SJSA1 (cell line): ENCODE measurements around the gene LRRN3. TPM values are rescaled to one million over a fixed set of nuclear protein-coding genes. Genes with fewer than 3 reads are reported as not detected.

Experiments
- DNase-seq, 2 experiments: peaks; one replicate each; pipeline ENCODE4 v3.0.0-alpha.2; 2015 to 2020; ENCODE audit warnings: low spot score in 2 of 2, low read depth in 1 of 2
- H3K27ac ChIP-seq: fragments of 250-450 bp; sonication (Bioruptor Pico); 2 replicates; pipeline ENCODE4 v1.5.1; 2020; ENCODE audit warnings: mild to moderate bottlenecking, moderate library complexity
- H3K27me3 ChIP-seq: fragments of 250-450 bp; sonication (Bioruptor Pico); replicated peaks from 2 replicates; pipeline ENCODE4 v1.5.1; 2020; ENCODE audit warnings: mild to moderate bottlenecking, moderate library complexity
- H3K36me3 ChIP-seq: fragments of 250-450 bp; sonication (Bioruptor Pico); 2 replicates; pipeline ENCODE4 v1.5.1; 2020; ENCODE audit warnings: mild to moderate bottlenecking
- H3K4me1 ChIP-seq: fragments of 250-450 bp; sonication (Bioruptor Pico); replicated peaks from 2 replicates; pipeline ENCODE4 v1.6.1; 2021; ENCODE audit warnings: mild to moderate bottlenecking
- H3K4me3 ChIP-seq: fragments of 250-450 bp; sonication (Bioruptor Pico); 2 replicates; pipeline ENCODE4 v1.5.1; 2020; ENCODE audit warnings: mild to moderate bottlenecking
- H3K9me3 ChIP-seq: fragments of 250-450 bp; sonication (Bioruptor Pico); replicated peaks from 2 replicates; pipeline ENCODE4 v1.5.1; 2020; ENCODE audit warnings: mild to moderate bottlenecking
- total RNA-seq: library from RNA; depleted of rRNA; stranded (reverse); fragments of >200 nt; shearing (Covaris generic); gene quantifications from 2 replicates; pipeline ENCODE4 v1.2.3, GENCODE V29; 2014; rRNA removed

Gene LRRN3
- total RNA-seq, result 0.22 TPM in 1 of 2 replicates, not detected in the other

- Histone ChIP-seq H3K4me1 (peaks cover 3% of the 10 kb centered on the region; the same call in 1 of the 2 replicates), H3K27ac (no peak within 1 kb of the TSS), H3K36me3 (no peaks in the 10 kb centered on the region), H3K27me3 (no peaks in the 10 kb centered on the region), H3K4me3 (no peak within 1 kb of the TSS), H3K9me3 (no peaks in the 10 kb centered on the region)
- DNase-seq, result no peak
Observed at GRCh38 chr7:111090846-111091245, at the start of gene LRRN3. TSS of gene LRRN3 (plus strand) at chr7:111091127. CDS start at chr7:111122773, 31,646 bp downstream.

- no peaks in the 10 kb centered on the region for H3K9me3 ChIP-seq
- H3K4me3 ChIP-seq, result no peak overlapping the region
- H3K27me3 ChIP-seq, result no peaks in the 10 kb centered on the region
- DNase-seq, result no peak
- no peak overlapping the region for H3K27ac ChIP-seq
- H3K36me3 ChIP-seq, result no peaks in the 10 kb centered on the region
- no peaks in the 10 kb centered on the region for H3K4me1 ChIP-seq
Observed at GRCh38 chr7:111041577-111041976, 49.4 kb upstream of the LRRN3 start.

GRCh38 chr7:111042842-111043241, 48.1 kb upstream of the LRRN3 start:
- Histone ChIP-seq H3K4me3 (no peak overlapping the region), H3K36me3 (no peaks in the 10 kb centered on the region), H3K9me3 (no peaks in the 10 kb centered on the region), H3K27ac (no peak overlapping the region), H3K27me3 (no peaks in the 10 kb centered on the region), H3K4me1 (no peaks in the 10 kb centered on the region)
- DNase-seq, result no peak

- no peak overlapping the region for H3K4me3 ChIP-seq
- no peaks in the 10 kb centered on the region for H3K36me3 ChIP-seq
- H3K4me1 ChIP-seq, result no peaks in the 10 kb centered on the region
- H3K27me3 ChIP-seq, result no peaks in the 10 kb centered on the region
- no peak overlapping the region for H3K27ac ChIP-seq
- H3K9me3 ChIP-seq, result no peaks in the 10 kb centered on the region
- no peak for DNase-seq
Observed at GRCh38 chr7:111043561-111043960, 47.4 kb upstream of the LRRN3 start.

GRCh38 chr7:111045449-111045848, 45.5 kb upstream of the LRRN3 start:
- no peaks in the 10 kb centered on the region for H3K36me3 ChIP-seq
- H3K27ac ChIP-seq, result no peak overlapping the region
- no peaks in the 10 kb centered on the region for H3K27me3 ChIP-seq
- DNase-seq, result no peak
- peaks cover 3% of the 10 kb centered on the region for H3K4me1 ChIP-seq
- H3K9me3 ChIP-seq, result no peaks in the 10 kb centered on the region
- H3K4me3 ChIP-seq, result no peak overlapping the region

GRCh38 chr7:111047595-111047994, 43.3 kb upstream of the LRRN3 start:
- H3K27ac ChIP-seq, result no peak overlapping the region

GRCh38 chr7:111049971-111050680, 40.8 kb upstream of the LRRN3 start:
- Histone ChIP-seq H3K36me3 (no peaks in the 10 kb centered on the region), H3K9me3 (no peaks in the 10 kb centered on the region), H3K27me3 (no peaks in the 10 kb centered on the region), H3K27ac (peak overlapping the region; percentile 61), H3K4me3 (no peak overlapping the region), H3K4me1 (peaks cover 15% of the 10 kb centered on the region)
- no peak for DNase-seq

More at GRCh38 chr7:111047595-111047994, 43.3 kb upstream of the LRRN3 start:
- no peak for DNase-seq
- Histone ChIP-seq H3K36me3 (no peaks in the 10 kb centered on the region), H3K4me1 (peaks cover 15% of the 10 kb centered on the region), H3K4me3 (no peak overlapping the region), H3K27me3 (no peaks in the 10 kb centered on the region), H3K9me3 (no peaks in the 10 kb centered on the region)

- peak in 1 of 2 experiments; percentile 78 for DNase-seq
- peak overlapping the region; percentile 61 for H3K27ac ChIP-seq
- H3K9me3 ChIP-seq, result no peaks in the 10 kb centered on the region
- no peaks in the 10 kb centered on the region for H3K36me3 ChIP-seq
- H3K4me3 ChIP-seq, result no peak overlapping the region
- H3K27me3 ChIP-seq, result no peaks in the 10 kb centered on the region
- peaks cover 15% of the 10 kb centered on the region for H3K4me1 ChIP-seq
Observed at GRCh38 chr7:111050875-111051416, 40.0 kb upstream of the LRRN3 start.

GRCh38 chr7:111051832-111052231, 39.1 kb upstream of the LRRN3 start:
- DNase-seq, result no peak
- Histone ChIP-seq H3K36me3 (no peaks in the 10 kb centered on the region), H3K27me3 (no peaks in the 10 kb centered on the region), H3K27ac (peak overlapping the region; percentile 61), H3K9me3 (no peaks in the 10 kb centered on the region), H3K4me3 (no peak overlapping the region), H3K4me1 (peaks cover 15% of the 10 kb centered on the region)

- H3K9me3 ChIP-seq, result no peaks in the 10 kb centered on the region
- H3K27me3 ChIP-seq, result no peaks in the 10 kb centered on the region
- H3K27ac ChIP-seq, result no peak overlapping the region
- peaks cover 15% of the 10 kb centered on the region for H3K4me1 ChIP-seq
- H3K36me3 ChIP-seq, result no peaks in the 10 kb centered on the region
- DNase-seq, result no peak
- no peak overlapping the region for H3K4me3 ChIP-seq
Observed at GRCh38 chr7:111053035-111053434, 37.9 kb upstream of the LRRN3 start.

GRCh38 chr7:111056371-111056770, 34.6 kb upstream of the LRRN3 start:
- DNase-seq, result no peak
- H3K36me3 ChIP-seq, result no peaks in the 10 kb centered on the region
- H3K27me3 ChIP-seq, result no peaks in the 10 kb centered on the region
- peaks cover 5% of the 10 kb centered on the region for H3K4me1 ChIP-seq
- no peak overlapping the region for H3K4me3 ChIP-seq
- H3K27ac ChIP-seq, result no peak overlapping the region
- H3K9me3 ChIP-seq, result no peaks in the 10 kb centered on the region

- Histone ChIP-seq H3K36me3 (no peaks in the 10 kb centered on the region), H3K9me3 (no peaks in the 10 kb centered on the region; the same call in 1 of the 2 replicates), H3K4me1 (no peaks in the 10 kb centered on the region), H3K27ac (no peak overlapping the region), H3K27me3 (no peaks in the 10 kb centered on the region), H3K4me3 (no peak overlapping the region)
- DNase-seq, result no peak
Observed at GRCh38 chr7:111057066-111057465, 33.9 kb upstream of the LRRN3 start.

GRCh38 chr7:111059833-111060232, 31.1 kb upstream of the LRRN3 start:
- no peaks in the 10 kb centered on the region for H3K36me3 ChIP-seq
- peaks cover 10% of the 10 kb centered on the region for H3K9me3 ChIP-seq
- H3K4me3 ChIP-seq, result no peak overlapping the region
- no peak overlapping the region for H3K27ac ChIP-seq
- no peaks in the 10 kb centered on the region for H3K4me1 ChIP-seq
- no peak for DNase-seq
- H3K27me3 ChIP-seq, result no peaks in the 10 kb centered on the region

- Histone ChIP-seq H3K27ac (no peak overlapping the region), H3K9me3 (peaks cover 12% of the 10 kb centered on the region), H3K36me3 (no peaks in the 10 kb centered on the region), H3K4me3 (no peak overlapping the region), H3K27me3 (no peaks in the 10 kb centered on the region), H3K4me1 (no peaks in the 10 kb centered on the region)
- no peak for DNase-seq
Observed at GRCh38 chr7:111063166-111063565, 27.8 kb upstream of the LRRN3 start.
